NCI-H187 treated with DMSO at 0.1 percent for 48 hours (cell line): ENCODE measurements around the gene NINJ1.

Source experiments
- DNase-seq: peaks from one replicate; lab custom pipeline; 2025; lab: John Stamatoyannopoulos, UW

NINJ1 gene

DNA sequence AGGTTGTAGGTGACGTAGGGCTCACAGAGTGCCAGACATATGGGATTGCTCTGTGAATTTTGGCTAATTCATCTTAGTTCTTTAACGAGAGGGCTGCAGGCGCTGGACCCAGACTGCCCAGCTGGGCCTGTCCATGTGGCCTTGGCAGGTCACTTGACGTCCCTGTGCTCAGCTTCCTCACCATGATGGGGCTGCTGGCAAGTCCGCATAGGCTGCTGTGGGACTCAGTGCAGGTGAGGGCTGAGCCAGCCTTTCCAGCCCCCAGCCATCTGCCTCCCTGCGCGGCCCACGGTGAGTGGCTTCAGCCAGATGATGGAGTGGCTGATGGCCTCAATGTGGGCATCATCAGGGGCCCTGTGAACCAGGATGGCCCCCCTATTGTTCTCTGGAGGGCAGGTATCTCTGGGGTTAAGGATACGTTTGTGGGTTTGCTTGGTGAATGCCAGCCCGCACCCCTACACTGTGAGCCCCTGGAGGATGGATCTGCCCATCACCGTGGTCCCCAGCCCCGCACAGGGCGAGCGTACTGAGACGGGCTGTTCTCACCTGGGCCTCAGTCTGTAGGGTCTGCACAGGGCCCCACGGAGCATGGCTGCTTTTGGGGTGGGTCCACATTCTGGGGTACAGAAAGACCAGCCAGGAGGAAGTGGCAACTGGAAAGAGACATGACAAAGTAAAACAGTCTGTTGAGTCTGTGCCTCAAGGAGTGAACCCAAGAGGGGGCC is 34.3 kb downstream of the NINJ1 start:
- DNase-seq = no peak

DNA sequence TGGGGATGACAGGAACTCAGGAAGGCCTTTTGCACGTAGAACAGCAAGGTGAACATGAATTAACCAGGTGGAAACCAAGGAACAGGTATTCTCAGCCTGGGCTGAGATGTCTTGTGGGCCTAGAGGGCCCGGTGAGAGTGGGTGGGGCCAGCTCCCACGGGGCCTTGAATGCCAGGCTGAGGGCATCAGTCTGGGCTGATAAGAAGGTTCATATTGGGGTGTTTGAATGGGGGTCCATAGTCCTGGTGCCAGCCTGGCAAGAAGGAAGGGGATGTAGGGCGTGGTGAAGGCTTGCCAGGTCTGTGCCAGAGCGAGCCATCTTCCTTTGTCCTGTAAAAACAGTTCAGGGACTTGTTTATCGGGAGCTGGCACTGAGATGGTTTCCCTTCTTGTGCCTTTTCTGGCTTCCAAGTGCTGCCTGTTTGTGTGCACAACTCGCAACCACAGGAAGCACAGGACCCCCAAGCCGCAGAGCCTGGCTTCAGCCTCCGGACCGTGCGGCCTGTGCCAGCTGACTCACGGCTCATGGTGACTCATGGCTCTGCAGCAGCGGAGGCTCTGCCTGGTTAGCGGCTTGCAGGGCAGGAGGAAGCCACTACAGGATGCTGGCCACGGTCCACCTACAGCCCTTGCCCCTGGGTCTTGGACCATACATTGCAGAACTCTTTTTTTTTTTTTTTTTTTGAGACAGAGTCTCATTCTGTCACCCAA is 35.7 kb downstream of the NINJ1 start:
- no peak for DNase-seq

DNA sequence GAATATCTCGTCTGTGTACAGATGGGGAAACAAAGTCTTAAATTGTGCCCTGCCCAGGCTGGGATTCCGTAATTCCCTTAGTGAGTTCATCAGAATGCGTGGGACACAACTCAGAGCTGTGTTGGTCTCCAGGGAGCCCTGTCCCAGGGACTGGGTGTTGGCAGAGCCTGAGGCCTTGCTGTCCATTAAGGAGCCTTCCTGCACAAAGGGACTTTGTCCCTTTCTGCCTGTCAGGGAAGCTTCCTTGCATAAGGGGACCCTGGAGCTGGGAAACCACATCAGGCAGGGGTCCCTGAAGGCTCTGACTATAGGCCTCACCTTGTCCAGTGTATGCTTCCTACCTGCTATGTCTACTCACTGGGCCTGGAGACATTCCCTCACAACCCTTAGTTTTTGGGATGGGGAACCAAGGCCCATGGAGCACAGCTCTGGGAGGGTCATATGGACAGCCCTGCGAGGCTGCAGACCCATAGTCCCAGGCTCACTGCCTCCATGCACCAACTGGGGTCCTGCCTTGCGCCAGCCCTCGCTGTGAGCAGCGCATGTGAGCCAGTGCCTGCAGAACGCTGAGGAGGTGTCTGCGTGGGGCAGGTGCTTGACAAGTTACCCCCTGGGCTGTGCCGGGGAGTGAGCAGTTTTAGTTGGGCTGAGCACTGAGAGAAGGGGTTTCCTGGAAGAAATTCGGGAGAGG is 36.4 kb downstream of the NINJ1 start:
- DNase-seq = no peak

DNA sequence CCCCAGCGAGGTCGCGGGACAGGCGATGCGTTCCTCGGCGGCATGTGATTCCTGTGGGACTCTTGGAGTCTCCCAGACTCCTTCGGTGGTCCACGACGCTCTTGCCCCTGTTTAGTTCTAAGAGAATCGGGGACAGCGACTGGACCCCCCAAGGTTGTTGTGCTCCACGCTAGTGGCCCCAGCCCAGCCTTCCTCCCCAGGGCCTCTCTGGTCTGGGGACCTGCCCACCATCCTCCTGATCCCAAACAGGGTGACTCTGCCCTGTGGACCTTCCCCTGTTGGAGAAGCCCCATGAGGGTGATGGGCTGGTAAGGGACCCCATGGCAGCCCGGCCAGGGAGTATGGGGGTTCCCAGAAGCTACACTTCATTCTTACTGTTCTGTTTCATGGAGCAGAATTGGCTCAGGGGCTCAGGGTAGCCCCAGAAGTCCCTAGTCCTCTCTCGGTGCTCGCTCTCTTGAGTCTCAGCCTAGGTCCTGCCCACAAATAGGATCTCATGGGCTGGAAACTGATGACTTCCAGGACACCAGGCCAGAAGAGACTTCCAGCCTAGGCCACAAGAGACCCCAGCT is 37.2 kb downstream of the NINJ1 start:
- DNase-seq = no peak

DNA sequence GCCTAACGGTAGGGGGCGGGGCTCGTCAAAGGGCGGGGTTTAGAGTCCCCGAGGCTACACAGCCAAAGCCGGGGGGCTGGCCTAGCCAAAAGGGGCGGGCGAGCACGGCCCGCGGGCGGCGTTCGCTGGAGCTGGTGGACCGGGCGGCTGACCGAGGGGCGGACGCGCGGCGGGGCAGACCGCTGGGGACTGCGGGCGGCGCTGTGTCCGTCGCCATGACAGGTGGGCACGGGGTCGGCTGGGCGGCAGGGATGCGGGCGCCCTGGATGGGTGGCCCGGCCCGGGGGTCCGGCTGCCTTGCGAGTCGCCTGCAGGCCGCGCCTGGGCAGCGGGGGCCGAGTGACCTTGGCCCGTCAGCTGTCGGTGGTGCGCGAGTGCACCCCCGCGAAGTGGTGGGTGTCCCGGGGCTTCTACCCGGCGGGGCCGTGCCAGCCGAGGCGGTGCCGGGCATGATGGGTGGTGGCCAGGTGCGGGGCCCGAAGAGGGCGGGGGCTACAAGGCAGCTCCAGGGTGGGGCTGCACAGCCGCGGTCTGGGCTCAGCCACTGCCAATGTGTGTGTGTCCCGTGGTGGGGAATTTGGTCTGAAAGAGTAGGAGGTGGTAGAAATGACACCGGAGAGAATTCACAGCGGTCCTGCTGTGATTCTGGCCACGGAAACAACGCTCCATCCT is 37.8 kb downstream of the NINJ1 start, which contains the start of gene CARD19:
Gene CARD19 (plus strand): TSS at position 87 of the 672 bp plus-strand sequence. CDS start 129 bp downstream, at position 216.
- DNase-seq = no peak

DNA sequence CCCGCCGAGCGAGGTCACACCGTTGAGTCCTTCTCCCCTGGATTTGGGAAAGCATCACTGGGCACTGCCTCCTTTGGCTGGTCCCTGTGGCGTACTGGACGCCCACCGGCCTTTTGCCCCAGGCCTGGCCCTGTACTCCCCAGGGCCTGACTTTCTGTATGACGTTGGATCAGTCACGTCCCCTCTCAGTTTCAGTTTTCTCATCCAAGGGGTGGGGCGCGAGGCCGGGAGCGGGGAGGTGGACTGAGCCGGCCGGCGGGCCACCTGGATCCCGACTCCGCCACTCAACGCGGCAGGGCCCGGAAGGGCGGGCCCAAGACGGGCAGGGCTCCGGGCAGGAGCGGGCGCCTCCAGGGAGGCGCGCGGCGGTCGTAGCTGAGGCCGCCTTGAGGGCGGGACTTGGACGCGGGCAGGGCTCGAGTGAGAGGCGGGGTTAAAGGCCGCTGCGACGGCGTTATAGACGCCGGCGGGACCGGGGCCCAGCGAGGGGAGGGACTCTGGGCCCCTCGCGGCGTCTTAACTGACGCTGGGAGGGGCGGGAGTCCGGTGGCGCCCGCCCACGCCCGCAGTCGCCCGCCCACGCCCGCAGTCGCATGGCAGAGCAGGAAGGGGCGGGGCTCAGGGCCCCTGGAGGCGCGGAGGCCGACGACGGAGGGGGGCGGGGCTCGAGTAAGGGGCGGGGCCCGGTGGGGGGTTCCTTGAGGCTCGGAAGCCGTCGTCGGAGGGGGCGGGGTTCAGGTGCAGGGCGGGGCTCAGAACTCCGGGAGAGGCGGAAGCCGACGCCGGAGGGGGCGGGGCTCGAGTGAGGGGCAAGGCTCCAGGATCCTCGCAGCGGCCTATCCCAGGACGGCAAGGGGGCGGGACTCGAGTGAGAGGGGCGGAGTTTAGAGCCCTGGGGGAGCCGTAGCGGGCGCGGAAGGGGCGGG is 38.6 kb downstream of the NINJ1 start:
- DNase-seq = peak; percentile 83

DNA sequence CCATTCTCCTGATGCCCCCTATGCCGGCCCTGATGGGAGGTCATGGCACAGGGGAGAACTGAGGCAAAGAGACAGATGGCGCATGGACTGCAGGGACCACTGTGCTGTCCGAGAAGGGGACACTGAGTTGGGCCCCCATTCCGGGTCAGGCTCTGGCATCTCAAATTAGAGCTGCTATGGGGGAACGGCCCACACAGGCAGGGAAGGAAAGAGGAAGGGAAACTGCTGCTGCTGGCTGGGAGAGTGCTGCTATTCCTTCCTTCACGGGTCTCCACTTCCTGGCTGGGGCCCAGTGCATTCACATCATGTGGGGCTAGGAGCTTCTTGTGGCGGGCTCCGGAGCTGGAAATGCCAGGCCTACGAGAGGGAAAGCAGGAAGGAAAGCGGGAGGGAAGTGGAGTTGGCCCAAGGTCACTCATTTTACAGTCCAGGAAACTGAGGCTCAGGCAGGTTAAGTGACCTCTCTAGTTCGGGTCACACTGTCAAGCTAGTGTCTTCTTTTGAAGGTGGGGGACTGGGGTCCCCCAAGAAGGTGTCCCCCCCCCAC is 39.3 kb downstream of the NINJ1 start:
- no peak for DNase-seq

DNA sequence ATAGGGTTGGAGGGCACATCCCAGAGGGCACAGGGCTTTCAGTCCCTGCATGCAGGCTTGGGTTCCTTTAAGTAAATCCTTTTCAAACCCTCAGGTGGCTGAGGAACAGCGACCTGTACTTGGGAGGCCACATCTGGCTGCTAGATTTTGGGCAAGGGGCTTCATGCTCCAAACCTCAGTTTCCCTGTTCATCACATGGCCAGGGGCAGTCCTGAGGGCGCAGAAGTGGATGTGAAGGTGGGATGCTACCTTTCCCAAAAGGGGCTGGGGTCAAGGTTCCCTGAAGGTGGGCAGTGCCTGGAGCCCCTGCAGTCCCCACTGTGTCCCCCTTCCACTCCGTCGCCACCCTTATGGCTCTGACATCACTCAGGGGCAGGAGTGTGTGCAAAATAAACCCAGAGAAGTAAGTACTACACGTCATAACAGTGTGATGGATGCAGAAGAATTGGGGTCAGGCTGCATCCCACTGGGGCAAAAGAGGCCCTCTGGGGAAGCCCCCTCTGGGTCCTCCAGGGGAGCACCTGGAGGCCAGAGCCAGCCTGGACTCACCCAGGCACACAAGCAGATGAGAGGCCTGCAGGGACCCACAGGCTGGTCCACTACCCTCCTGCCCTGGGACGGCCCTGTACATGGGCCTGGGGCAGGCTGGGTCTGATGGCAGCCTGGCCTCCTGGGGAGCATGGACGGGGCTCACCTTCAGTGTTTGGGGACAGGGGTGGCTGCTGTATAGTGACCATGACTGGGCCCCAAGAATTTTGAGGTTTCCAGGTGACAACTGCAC is 40.0 kb downstream of the NINJ1 start:
- no peak for DNase-seq

DNA sequence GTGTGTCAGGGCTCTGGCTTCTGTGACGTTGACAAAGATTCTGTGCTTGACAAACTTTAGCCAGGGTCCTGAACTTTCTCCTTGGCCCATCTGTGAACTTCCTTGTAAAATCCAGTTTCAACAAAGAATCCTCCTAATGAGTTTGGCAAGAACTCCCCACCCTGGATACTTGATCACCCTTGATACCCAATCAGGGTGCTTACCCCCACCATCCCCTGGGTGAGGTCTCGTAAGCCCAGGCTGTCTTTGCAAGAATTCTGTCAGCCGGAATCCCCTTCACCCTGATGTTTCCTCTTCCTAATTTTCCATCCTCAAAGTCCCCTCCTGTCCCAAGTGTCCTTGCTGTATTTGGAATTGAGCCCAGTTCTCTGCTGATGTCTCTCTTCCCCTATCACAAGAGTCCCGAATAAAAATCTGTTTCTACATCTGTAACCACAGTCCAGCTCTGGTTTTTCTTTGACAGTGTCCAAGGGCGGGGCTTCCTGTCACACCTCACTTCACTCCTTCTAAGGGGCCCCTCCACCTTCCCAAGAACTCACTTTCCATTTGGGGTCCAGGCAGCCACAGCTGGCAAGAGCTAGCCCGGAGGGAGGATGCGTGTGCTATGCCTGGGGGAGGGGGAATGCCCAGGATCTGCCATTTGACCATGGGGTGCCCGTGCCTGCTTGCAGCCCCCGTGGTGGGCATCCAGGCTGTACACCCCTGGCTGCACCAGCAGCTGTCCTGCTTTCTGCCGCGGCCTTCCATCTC is 40.7 kb downstream of the NINJ1 start:
- DNase-seq = no peak

DNA sequence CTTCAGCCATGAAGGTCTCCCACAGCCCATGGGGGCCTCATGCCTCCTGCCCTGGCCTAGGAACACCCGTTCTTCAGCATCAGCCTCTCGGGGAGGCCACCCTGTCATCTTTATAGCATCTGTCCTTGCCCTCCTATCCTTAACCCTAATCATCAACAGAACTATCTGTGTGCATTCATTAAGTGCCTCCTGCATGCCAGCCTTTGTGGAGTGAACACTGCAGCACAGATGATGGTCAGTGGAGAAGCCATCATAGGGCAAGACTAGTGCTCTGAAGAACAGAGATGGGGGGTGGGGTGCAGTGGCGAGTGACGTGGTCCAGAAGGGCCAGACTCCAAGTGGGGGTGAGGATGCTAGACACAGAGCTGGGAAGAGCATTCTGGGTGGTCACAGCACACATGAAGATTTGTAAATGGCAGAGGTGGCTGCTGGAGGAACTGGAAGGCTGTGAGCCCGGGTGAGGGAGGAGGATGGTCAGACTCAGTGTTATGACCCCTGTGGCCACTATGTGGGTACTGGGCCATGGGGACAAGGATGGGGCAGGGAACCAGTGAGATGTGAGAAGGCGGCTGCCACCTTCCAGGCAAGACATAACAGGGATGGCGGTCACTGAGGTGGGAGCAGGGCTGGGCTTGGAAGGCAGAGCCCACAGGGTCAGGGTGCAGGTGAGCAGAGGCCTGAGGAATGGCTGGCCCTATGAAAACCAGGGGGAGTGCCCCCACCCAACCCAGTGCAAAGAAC is 41.6 kb downstream of the NINJ1 start:
- DNase-seq = no peak

DNA sequence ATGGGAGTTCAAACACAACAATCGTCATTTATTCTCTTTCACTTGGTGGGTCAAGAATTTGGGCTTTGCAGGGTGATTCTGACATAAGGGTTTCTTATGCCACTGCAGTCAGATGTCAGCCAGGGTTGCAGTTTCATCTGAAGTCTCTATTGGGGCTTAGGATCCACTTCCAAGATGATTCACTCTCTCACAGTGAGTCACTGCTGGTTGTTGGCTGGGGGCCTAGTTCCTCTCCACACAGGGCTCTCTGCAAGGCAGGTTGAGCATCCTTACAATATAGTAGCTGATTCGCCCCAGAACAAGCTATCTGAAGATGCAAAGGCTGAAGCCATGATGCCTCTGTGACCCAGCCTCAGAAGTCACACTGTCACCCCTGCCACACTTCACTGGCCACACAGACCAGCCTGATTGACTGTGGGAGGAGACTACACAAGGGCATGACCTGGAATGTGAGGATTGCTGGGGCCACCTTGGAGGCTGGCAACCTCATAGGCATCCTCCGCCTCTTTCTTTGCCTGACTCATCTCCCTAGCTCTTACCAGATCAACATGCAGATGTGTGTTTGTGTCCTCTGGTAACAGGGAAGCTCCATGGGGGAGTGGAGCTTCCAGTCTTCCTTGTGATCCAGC is 42.5 kb downstream of the NINJ1 start:
- no peak for DNase-seq

DNA sequence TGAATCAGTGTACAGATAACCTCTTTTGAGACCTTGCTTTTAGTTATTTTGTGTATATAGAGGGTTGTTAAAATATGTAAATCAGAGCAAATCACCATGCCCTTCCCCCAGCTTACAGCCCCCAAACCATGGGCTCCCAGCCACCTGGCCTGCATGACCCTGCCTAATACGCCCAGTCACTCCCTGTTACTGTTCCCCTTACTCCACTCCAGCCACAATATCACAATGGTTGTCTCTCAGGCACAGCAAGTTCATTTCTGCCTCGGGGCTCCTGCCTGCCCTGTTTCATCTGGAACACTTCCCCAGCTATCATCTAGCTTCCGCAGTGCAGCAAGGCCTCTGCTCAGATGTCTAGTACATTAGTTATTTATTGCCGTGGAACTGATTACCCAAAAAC is 43.0 kb downstream of the NINJ1 start:
- no peak for DNase-seq

DNA sequence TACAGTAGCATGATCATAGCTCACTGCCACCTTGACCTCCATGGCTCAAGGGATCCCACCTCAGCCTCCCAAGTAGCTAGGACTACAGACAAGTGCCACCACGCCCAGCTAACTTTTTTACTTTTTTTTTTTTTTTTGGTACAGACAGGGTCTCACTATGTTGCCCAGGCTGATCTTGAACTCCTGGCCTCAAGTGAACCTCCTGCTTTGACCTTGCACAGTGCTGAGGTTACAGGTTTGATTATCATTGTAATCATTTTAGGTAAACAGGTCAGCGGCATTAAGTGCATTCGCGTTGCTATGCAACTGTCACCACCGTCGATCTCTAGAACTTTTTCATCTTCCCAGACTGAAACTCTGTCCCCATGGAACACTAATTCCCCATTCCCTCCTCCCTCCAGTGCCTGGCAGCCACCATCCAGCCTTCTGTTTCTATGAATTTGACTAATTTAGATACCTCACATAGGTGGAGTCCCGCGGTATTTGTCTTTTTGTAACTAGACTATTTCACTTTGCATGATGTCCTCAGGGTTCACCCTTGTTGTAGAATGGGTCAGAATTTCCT is 43.9 kb downstream of the NINJ1 start:
- DNase-seq = no peak

DNA sequence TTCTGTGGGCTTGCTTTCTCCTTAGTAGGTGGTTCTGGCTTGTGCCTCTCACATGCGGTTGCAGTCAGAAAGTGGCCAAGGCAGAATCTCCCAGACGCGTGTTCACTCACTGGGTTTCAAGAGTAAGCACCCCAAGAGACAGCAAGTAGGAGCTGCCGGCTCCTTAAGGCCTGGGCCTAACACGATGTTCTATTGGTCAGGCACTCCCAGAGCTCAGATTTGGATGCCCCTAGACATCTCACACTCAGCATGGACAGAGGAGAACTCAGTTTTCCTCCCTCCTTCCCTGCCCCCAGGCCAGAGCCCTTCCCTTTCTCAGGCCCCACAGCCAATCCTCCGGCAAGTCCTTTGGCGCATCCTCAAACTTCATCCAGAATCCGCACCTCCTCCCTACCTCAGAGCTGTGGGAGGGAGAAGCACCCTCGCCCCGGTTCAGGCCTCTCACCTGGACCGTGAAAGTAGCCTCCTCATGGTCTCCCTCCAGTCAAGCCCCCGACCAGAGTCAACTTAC is 44.5 kb downstream of the NINJ1 start:
- no peak for DNase-seq

DNA sequence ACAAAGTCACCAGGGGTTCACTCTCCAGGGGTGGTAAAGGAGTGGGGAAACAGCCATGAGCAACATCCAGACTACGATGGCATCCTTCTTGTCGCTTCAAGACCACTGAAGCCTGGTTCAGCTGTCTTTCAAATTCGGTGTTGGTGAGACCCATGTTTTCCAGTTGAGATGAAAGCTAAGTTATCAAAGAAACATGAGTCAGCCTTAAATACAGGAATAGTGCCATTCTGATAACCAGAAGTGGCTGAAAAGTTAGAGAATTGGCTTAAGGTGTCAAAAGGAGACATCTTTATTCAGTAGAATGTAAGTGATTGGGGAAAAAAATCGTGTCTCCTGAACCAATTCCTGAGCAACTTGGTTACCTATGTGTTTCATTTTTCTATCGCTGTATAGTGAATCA is 45.0 kb downstream of the NINJ1 start:
- DNase-seq = no peak

DNA sequence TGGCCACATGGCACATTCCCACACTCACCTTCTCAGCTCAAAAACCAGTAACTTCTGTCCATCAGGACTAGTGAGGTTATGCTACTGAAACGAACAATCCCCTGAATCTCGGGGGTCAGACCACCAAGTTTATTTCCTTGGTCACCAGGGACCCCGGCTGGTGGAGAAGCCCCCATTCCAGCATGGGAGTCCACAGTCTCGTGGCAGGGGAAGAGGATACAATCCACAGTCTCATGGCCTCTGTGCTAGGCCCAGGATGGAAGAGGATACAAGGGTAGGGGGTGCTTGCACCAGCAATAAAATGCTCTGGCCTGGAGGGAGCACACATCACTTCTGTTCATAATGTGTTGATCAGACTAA is 45.4 kb downstream of the NINJ1 start:
- no peak for DNase-seq

DNA sequence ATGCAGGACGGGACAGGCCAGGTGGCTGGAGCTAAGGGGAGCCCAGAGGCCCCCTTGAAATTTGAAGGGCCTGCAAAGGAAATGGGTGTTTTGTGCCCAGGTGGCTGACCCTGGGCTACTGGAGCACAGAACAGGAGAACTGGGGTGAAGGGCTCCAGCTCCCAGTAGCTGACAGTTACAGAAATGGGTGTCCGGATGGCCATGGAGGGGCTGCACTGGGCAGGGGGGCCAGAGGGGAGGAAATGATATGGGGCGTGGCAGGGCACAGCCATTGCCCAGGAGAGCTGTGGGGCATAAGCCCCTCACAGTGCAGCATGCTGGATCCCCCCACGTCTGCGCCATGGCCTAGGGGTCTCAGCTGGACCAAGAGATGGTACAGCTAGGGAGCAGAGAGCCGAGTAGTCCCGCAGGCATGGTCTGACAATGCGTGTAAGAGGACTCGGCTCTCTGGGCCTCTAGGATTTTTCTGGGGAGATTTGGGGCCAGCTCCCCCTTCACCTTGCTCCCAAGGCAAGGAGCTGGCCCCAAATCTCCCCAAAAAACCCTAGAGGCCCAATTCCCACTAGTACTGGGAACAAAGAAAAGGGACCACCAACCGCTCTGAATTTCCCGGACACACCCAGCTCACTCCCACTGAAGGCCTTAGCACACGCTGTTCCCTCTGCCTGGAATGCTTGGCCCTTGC is 45.9 kb downstream of the NINJ1 start:
- DNase-seq = no peak
